Measurements from ENCODE around the gene USP34. TPM values are rescaled to one million over a fixed set of nuclear protein-coding genes. Genes with fewer than 3 reads are reported as not detected.
"Not testable (repeated sequence)": the region's sequence is repeated elsewhere in the genome, so short reads cannot be mapped to it uniquely, and the experiment has no call there.

The USP34 gene
- polyA plus RNA-seq, 3 donors = 20.8 to 58.5 (median 32.9) TPM

- 4 to 10% (median 7%) methylated on average over 8 of the region's 8 CpGs for WGBS, 3 donors
- no peak overlapping the region for H3K27ac ChIP-seq (ENCODE audit: low read depth, low read length)
Observed at GRCh38 chr2:61469424-61470121, 1.3 kb downstream of the USP34 start.

GRCh38 chr2:61468231-61468630 is 2.7 kb downstream of the USP34 start:
- not testable (repeated sequence) for H3K27ac ChIP-seq (ENCODE audit: low read depth, low read length)
- WGBS, 3 donors = 94 to 97% (median 96%) methylated on average over 10 of the region's 10 CpGs

GRCh38 chr2:61465045-61465444 is 5.8 kb downstream of the USP34 start:
- 49 to 82% (median 78%) methylated on average over 3 of the region's 3 CpGs for WGBS, 3 donors
- no peak overlapping the region for H3K27ac ChIP-seq (ENCODE audit: low read depth, low read length)

- no peak overlapping the region for H3K27ac ChIP-seq (ENCODE audit: low read depth, low read length)
- 74 to 88% (median 87%) methylated on average over 7 of the region's 7 CpGs for WGBS, 3 donors
Observed at GRCh38 chr2:61463769-61464475, 7.0 kb downstream of the USP34 start.

GRCh38 chr2:61461404-61461803 is 9.5 kb downstream of the USP34 start:
- WGBS, 3 donors = 56 to 95% (median 95%) methylated on average over 2 of the region's 2 CpGs
- H3K27ac ChIP-seq (ENCODE audit: low read depth, low read length) = no peak overlapping the region

GRCh38 chr2:61460163-61460562 is 10.7 kb downstream of the USP34 start:
- 59 to 70% (median 67%) methylated on average over 4 of the region's 4 CpGs for WGBS, 3 donors
- no peak overlapping the region for H3K27ac ChIP-seq (ENCODE audit: low read depth, low read length)

GRCh38 chr2:61456746-61457420 is 14.0 kb downstream of the USP34 start:
- no peak overlapping the region for H3K27ac ChIP-seq (ENCODE audit: low read depth, low read length)
- 92 to 94% (median 93%) methylated on average over 6 of the region's 6 CpGs for WGBS, 3 donors

GRCh38 chr2:61456070-61456745 is 14.7 kb downstream of the USP34 start:
- H3K27ac ChIP-seq (ENCODE audit: low read depth, low read length) = no peak overlapping the region

GRCh38 chr2:61454972-61455371 is 15.9 kb downstream of the USP34 start:
- 97 to 100% (median 100%) methylated on average over 8 of the region's 8 CpGs for WGBS, 3 donors

More at GRCh38 chr2:61456070-61456745, 14.7 kb downstream of the USP34 start:
- 53 to 80% (median 76%) methylated on average over 5 of the region's 5 CpGs for WGBS, 3 donors

GRCh38 chr2:61454383-61454782 is 16.5 kb downstream of the USP34 start:
- no peak overlapping the region for H3K27ac ChIP-seq (ENCODE audit: low read depth, low read length)
- 95 to 99% (median 96%) methylated on average over 5 of the region's 5 CpGs for WGBS, 3 donors

More at GRCh38 chr2:61454972-61455371, 15.9 kb downstream of the USP34 start:
- H3K27ac ChIP-seq (ENCODE audit: low read depth, low read length) = not testable (repeated sequence)

- WGBS, 3 donors = 90 to 96% (median 96%) methylated on average over 8 of the region's 8 CpGs
- no peak overlapping the region for H3K27ac ChIP-seq (ENCODE audit: low read depth, low read length)
Observed at GRCh38 chr2:61452392-61452791, 18.5 kb downstream of the USP34 start.

GRCh38 chr2:61451178-61451577 is 19.7 kb downstream of the USP34 start:
- 90 to 97% (median 96%) methylated on average over 9 of the region's 9 CpGs for whole genome bisulfite sequencing, 3 donors
- H3K27ac ChIP-seq (ENCODE audit: low read depth, low read length) = no peak overlapping the region

- H3K27ac ChIP-seq (ENCODE audit: low read depth, low read length) = no peak overlapping the region
- 69 to 72% (median 72%) methylated on average over 4 of the region's 4 CpGs for WGBS, 3 donors
Observed at GRCh38 chr2:61450144-61450543, 20.7 kb downstream of the USP34 start.

GRCh38 chr2:61448229-61448628 is 22.7 kb downstream of the USP34 start:
- no peak overlapping the region for H3K27ac ChIP-seq (ENCODE audit: low read depth, low read length)
- 67 to 98% (median 90%) methylated on average over 2 of the region's 2 CpGs for WGBS, 3 donors

GRCh38 chr2:61446971-61447370 is 23.9 kb downstream of the USP34 start:
- not testable (repeated sequence) for H3K27ac ChIP-seq (ENCODE audit: low read depth, low read length)
- WGBS, 3 donors = 93 to 96% (median 95%) methylated on average over 7 of the region's 7 CpGs

- H3K27ac ChIP-seq (ENCODE audit: low read depth, low read length) = no peak overlapping the region
- 63 to 90% (median 84%) methylated on average over 7 of the region's 7 CpGs for WGBS, 3 donors
Observed at GRCh38 chr2:61443342-61444041, 27.4 kb downstream of the USP34 start.

GRCh38 chr2:61439241-61440002 is 31.5 kb downstream of the USP34 start:
- 73 to 80% (median 79%) methylated on average over 7 of the region's 7 CpGs for WGBS, 3 donors
- no peak overlapping the region for H3K27ac ChIP-seq (ENCODE audit: low read depth, low read length)

- no peak overlapping the region for H3K27ac ChIP-seq (ENCODE audit: low read depth, low read length)
Observed at GRCh38 chr2:61438670-61439069, 32.2 kb downstream of the USP34 start.

All from adipose tissue (tissue), 3 donors.